ENCODE data around the gene THAP2. TPM values are rescaled to one million over a fixed set of nuclear protein-coding genes. Genes with fewer than 3 reads are reported as not detected.

The THAP2 gene
- polyA plus RNA-seq (ENCODE audit: insufficient read length in 12 of 12) = 10 to 100 TPM in 9 of 12 donors, 1 to 10 TPM in 2, not detected in 1; 8.4 to 15.9 (median 11.7) TPM
- long read RNA-seq, donor 1, full-length matches to known transcripts = 7 of 7 reads
- long read RNA-seq, donor 1, partial matches to known transcripts = 0 of 7 reads
- long read RNA-seq, donor 1, other reads (novel, unspliced or antisense) = 0 of 7 reads
- long read RNA-seq, donor 2, full-length matches to known transcripts = 7 of 7 reads
- long read RNA-seq, donor 2, partial matches to known transcripts = 0 of 7 reads
- long read RNA-seq, donor 2, other reads (novel, unspliced or antisense) = 0 of 7 reads
- long read RNA-seq, donor 3, full-length matches to known transcripts = 2 of 2 reads
- long read RNA-seq, donor 3, partial matches to known transcripts = 0 of 2 reads
- long read RNA-seq, donor 3, other reads (novel, unspliced or antisense) = 0 of 2 reads
- long read RNA-seq, donor 4, full-length matches to known transcripts = 2 of 2 reads
- long read RNA-seq, donor 4, partial matches to known transcripts = 0 of 2 reads
- long read RNA-seq, donor 4, other reads (novel, unspliced or antisense) = 0 of 2 reads
- long read RNA-seq, donor 5 = 0 reads
- long read RNA-seq, donor 6, full-length matches to known transcripts = 1 of 1 reads
- long read RNA-seq, donor 6, partial matches to known transcripts = 0 of 1 reads
- long read RNA-seq, donor 6, other reads (novel, unspliced or antisense) = 0 of 1 reads
- long read RNA-seq, donor 7, full-length matches to known transcripts = 4 of 4 reads
- long read RNA-seq, donor 7, partial matches to known transcripts = 0 of 4 reads
- long read RNA-seq, donor 7, other reads (novel, unspliced or antisense) = 0 of 4 reads
- long read RNA-seq, donor 8, full-length matches to known transcripts = 3 of 3 reads
- long read RNA-seq, donor 8, partial matches to known transcripts = 0 of 3 reads
- long read RNA-seq, donor 8, other reads (novel, unspliced or antisense) = 0 of 3 reads
- long read RNA-seq, donor 9, full-length matches to known transcripts = 1 of 1 reads
- long read RNA-seq, donor 9, partial matches to known transcripts = 0 of 1 reads
- long read RNA-seq, donor 9, other reads (novel, unspliced or antisense) = 0 of 1 reads
- long read RNA-seq, donor 10, full-length matches to known transcripts = 4 of 4 reads
- long read RNA-seq, donor 10, partial matches to known transcripts = 0 of 4 reads
- long read RNA-seq, donor 10, other reads (novel, unspliced or antisense) = 0 of 4 reads
- long read RNA-seq, donor 11, full-length matches to known transcripts = 7 of 7 reads
- long read RNA-seq, donor 11, partial matches to known transcripts = 0 of 7 reads
- long read RNA-seq, donor 11, other reads (novel, unspliced or antisense) = 0 of 7 reads

- peak; percentile 99 for DNase-seq
These were observed at the start of gene THAP2, which contains the start of gene ZFC3H1 for GRCh38 chr12:71663561-71664410. Gene THAP2 (plus strand): TSS chr12:71664301. CDS start chr12:71664510, 209 bp downstream. Gene ZFC3H1 (minus strand): TSS chr12:71663848. CDS start chr12:71663610, 238 bp downstream.

GRCh38 chr12:71621938-71622337 lies 42.2 kb upstream of the THAP2 start:
- no peak for DNase-seq

- DNase-seq = no peak
These were observed 38.6 kb upstream of the THAP2 start for GRCh38 chr12:71625476-71625875.

- DNase-seq = peak; percentile 55
These were observed 38.0 kb upstream of the THAP2 start for GRCh38 chr12:71626098-71626497.

- no peak for DNase-seq
These were observed 37.3 kb upstream of the THAP2 start for GRCh38 chr12:71626768-71627167.

GRCh38 chr12:71627438-71628002 lies 36.6 kb upstream of the THAP2 start:
- DNase-seq = no peak

GRCh38 chr12:71636704-71637115 lies 27.4 kb upstream of the THAP2 start:
- DNase-seq = peak; percentile 32

- DNase-seq = no peak
These were observed 25.6 kb upstream of the THAP2 start for GRCh38 chr12:71638499-71638898.

GRCh38 chr12:71639341-71639760 lies 24.8 kb upstream of the THAP2 start:
- DNase-seq = no peak

GRCh38 chr12:71640316-71640715 lies 23.8 kb upstream of the THAP2 start:
- DNase-seq = no peak

- DNase-seq = no peak
These were observed 22.7 kb upstream of the THAP2 start for GRCh38 chr12:71641390-71641789.

- DNase-seq = no peak
These were observed 21.8 kb upstream of the THAP2 start for GRCh38 chr12:71642264-71642663.

- DNase-seq = no peak
These were observed 18.8 kb upstream of the THAP2 start for GRCh38 chr12:71645268-71645667.

- no peak for DNase-seq
These were observed 17.6 kb upstream of the THAP2 start for GRCh38 chr12:71646512-71646911.

- DNase-seq = no peak
These were observed 15.6 kb upstream of the THAP2 start for GRCh38 chr12:71648537-71648936.

GRCh38 chr12:71649401-71649800 lies 14.7 kb upstream of the THAP2 start:
- no peak for DNase-seq

GRCh38 chr12:71652656-71653055 lies 11.4 kb upstream of the THAP2 start:
- no peak for DNase-seq

- no peak for DNase-seq
These were observed 11.0 kb upstream of the THAP2 start for GRCh38 chr12:71653137-71653536.

- DNase-seq = no peak
These were observed 9.9 kb upstream of the THAP2 start for GRCh38 chr12:71654200-71654599.

- no peak for DNase-seq
These were observed 8.6 kb upstream of the THAP2 start for GRCh38 chr12:71655495-71655894.

All from muscle of arm (tissue), 14 donors.